Activated gamma-delta T cell treated with anti-CD3 and anti-CD28 coated beads, Interleukin-2, amount 50 U/mL, for 16 hours (primary cell): Measurements from ENCODE around the gene DIP2A.
"Not testable (repeated sequence)": the region's sequence is repeated elsewhere in the genome, so short reads cannot be mapped to it uniquely, and the experiment has no call there.

ENCODE experiments used
- DNase-seq: peaks from one replicate; pipeline ENCODE4 v3.0.0-alpha.2; 2020; ENCODE audit warnings: low read depth

The DIP2A gene

DNA sequence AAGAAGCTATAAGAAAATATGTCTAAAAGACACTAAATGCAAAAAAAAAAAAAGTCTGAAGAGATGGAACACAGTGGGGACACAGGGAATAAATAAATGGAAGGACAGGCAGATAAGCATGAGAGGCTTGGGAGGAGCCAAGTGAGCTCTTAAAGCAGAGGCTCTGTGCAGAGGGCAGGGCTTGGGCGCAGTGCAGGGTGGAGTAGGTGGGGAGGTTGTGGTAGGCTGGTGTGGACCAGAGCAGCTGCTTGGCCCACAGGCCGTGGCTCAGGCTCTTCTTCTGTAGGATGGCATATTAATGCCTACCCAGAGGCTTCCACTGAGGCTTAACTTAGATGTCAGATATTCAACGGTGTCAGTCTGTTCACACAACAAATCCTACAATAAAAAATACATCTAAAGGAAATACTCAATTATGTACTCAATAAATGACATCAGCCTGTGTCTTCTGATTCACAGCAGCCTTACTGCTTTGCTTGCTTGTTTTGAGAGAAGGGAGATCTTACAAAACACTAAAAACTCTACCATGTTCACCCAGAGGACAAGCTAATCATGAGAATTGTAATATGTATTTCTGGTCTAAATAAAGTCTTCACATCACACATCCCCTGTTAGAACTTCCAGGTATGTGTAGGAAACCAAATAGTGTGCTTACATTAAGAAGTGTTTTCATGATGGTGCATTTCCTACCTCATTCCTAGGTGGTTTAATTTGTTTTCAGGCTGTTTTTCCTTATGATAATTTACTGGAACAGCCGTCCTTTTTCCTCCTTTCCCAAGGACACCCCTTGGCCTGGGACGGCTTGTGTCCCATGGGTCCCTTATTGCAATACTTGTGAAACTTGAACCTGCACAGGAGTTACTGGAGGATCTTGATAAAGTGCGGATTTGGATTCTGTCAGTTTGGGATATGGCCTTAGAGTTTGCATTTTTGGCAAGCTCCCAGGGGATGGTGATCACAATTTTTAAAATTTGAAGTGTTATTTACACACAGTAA is 24.9 kb downstream of the DIP2A start:
- DNase-seq: no peak

DNA sequence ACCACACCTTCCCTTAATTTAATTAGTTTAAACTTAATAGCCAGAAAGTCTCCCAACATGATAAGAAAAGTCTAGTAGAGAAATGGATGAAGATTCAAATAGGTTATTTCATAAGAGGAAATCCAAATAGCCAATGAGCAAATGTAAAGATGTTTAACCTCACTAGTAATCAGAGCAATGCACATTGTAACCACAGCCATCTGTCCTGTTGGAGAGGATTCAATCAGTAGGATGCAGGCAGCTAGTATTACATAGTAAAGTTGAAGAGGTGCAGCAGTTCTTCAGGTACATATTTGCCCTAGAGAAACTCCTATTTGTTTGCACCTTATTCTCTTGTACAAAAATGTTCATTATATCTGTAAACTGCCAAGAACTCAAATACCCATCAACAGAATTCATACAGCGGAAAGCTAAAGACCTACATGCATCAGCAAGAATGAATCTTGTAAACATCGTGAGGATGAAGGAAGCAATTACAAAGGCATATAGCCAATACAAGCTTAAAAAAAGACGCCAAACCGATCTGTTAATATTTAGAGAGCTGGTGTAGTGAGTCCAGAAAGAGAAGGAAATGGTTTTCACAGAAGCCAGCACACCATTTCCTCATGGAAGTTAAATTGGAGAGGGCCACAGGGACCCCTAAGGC is 27.9 kb downstream of the DIP2A start:
- no peak for DNase-seq

DNA sequence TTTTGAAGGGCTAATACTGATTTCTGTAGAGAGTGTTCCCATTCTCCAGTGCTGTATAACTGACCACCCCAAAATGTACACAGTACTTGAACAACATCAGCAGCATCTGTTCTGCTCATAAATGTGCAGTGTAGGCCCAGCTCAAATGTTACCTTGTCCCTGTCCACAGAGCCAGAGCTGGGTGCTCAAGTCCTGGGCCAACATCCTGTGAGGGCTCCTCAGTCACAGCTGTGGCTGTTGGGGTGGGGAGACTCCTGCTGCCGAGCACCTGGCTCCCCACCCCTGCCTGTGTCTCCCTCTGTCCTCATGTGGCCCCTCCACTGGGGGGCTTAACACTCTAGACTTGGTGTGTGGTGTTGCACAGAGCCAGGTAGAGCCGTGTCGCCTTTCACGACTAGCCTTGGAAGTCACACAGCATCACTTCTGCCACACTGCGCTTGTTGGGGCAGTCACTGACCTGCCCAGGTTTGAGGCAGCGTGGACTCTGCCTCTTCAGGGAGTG is 30.5 kb downstream of the DIP2A start:
- DNase-seq: no peak

DNA sequence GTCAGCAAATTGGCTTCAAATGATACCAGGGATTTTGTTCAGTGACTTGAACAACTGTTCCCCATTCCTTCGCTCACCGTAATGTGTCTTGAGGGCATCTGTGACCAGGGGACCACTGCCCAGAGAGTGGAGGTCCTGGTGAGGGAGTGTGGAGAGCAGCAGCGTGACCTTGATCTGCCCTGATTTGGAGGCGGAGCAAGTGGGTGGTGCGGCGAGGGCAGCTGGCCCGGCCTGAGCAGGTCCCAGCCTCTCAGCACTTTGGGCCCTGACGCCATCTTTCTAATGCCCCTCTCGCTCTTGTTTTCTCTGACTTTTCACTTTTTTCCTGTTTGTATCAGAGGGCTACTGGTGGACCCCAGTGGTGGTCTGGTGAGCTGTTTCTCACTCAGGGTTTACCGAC is 31.1 kb downstream of the DIP2A start:
- no peak for DNase-seq

DNA sequence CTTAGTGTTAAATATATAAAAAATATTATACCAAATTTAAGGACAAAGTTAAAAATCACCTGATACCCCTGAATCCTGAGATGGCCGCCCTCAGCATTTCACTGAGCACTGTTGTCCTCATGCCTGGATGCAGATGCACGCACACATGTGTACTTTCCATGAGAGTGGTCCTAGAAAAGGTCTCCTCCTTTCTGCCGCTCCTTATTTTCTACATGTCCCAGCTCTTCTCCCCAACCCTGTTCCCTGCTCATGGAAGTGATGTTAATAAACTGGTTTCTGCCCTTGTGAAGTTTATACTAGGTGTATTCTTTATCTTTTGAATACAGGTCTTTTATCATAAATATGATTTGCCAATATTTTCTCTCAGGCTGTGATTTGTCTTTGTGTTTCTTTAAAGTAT is 32.9 kb downstream of the DIP2A start:
- DNase-seq: no peak

DNA sequence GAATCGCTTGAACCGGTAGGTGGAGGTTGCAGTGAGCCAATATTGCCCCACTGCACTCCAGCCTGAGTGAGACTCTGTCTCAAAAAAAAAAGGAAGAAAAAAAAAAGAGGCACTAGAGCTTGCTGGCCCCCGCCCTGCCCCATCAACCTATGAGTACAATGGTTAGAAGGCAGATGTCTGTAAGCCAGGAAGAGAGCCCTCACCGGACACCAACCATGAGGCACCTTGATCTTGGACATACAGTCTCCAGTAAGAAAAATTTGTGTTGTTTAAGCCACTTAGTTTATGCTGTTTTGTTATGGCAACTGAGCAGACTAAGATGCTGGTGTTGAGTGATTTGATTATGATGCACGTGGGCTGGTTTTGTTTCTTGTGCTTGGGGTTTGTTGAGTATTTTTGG is 34.2 kb downstream of the DIP2A start:
- no peak for DNase-seq

DNA sequence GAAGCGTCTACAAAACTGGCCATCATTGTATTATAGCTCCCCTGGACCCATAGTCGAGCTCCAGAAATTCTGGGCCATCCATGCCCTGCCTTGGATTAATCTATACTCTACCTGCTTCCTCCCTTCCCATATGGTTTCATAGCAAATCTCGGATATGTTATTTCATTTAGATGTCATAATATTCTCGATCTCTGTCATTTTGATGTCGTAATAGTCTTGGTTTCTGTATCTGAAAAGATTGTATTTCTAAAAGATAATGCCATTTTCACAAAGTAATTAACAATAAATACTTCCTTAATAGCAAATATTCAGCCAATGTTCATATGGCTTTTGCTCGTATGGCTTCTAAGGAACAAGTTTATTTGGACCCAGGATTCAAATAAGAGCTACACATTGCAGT is 35.1 kb downstream of the DIP2A start:
- DNase-seq: no peak

DNA sequence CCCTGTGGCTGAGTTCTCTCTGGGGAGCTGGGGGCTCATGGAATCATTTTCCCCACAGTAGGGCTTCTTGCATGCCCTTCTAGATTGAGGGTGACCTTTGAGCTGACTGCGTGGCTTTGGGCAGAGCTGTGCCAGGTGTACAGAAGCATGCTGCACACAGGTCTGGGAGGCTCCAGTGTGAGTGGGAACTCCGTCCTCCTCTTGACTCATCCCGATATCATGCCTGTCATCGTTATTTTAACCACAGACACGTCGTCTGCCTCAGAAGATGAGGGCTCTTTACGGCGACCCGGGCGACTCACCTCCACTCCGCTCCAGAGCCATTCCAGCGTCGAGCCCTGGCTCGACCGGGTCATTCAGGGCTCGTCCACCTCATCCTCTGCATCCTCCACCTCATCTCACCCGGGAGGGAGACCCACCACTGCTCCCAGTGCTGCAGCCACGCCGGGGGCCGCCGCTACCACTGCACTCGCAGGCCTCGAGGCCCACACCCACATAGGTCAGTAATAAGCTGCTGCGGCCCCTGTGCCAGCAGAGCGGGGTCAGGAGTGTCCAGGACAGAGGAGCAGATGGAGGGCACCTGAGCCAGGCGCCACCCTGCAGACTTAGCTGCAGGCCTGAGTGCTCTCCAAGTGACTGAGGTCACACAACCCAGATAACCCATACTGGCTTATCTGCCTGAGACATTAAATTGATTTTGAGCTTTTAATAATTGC is 39.8 kb downstream of the DIP2A start:
- no peak for DNase-seq

DNA sequence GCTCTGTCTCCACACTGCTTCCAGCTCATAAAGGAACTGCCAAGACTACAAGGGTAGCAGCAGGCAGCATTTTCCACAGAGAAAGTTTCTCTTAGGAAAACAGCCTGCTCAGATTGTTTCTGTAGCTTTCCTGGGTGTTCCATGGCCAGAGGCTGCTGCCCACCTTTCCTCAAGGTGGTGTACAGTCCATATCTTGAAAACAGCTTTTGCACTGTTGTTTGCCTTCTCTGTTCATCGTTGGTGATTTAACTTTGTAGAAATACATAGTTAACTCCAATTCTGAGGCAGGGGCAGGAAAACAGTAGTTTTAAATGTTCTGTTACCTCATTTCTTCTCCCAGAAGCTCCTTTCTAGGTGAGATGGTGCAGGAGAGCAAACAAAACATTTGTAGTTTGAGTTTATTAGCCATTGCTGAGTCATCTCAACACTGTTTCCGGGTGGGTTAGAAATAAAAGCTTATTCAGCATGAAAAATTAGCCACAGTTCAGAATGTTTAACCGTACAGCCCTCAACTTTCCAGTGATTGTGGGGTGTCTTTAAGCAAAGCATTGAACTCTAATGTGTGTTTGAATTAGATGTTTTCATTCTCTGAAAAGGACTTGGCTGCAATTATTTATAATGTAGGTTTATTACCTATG is 41.7 kb downstream of the DIP2A start:
- no peak for DNase-seq

DNA sequence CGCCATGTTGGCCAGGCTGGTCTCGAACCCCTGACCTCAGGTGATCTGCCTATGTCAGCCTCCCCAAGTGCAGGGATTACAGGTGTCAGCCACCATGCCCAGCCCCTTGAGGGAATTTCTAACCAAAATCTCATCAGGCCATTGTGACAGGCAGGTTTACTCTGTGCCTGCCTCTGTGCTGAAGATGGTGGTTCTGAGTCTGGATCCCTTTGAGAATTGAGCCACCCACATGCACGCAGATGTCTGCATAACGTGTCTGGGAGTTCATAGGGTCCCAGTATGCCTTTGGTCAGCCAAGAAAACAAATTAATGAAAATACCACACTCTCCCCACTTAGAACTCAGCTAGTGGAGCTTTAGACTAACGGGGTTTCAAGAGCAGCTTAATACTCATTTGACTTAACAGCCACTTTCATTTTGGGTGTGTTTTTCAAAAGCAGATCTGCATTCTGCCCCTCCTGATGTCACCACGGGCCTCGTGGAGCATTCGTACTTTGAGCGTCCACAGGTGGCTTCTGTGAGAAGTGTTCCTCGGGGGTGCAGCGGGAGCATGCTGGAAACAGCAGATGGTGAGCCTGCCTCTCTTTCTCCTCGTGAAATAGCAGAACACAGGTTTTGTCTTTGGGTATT is 45.3 kb downstream of the DIP2A start:
- no peak for DNase-seq

DNA sequence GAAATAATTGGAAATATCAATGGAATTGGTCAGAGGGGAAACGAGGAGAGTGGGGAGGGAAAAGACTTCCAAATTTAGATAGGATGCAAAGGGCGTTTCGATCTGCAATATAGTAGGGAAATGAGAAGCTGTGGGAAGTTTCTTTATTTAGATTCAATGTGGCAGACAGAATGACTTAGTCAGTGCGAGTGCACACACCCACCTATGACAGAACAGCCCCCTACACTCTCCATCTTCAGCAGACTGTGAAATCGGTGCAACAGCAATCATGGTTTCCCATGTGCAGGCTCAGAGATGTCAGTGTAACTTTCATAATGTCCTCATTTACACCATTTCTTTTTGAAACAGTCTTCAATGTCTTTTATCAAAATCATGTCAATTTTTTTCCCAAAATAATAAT is 46.0 kb downstream of the DIP2A start:
- DNase-seq: no peak

DNA sequence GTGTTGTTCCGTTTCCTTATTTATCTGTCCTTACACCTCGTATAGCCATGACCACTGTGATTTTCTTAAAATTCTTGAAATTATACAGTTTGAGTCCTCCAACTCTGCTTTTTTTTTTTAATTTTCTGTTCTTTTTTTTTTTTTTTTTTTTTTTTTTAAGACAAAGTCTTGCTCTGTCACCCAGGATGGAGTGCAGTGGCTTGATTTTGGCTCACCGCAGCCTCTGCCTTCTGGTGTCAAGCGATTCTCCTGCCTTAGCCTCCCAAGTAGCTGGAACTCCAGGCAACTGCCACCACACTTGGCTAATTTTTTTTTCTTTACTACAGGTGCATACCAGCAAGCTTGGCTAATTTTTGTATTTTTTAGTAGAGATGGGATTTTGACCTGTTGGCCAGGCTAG is 48.9 kb downstream of the DIP2A start:
- no peak for DNase-seq

DNA sequence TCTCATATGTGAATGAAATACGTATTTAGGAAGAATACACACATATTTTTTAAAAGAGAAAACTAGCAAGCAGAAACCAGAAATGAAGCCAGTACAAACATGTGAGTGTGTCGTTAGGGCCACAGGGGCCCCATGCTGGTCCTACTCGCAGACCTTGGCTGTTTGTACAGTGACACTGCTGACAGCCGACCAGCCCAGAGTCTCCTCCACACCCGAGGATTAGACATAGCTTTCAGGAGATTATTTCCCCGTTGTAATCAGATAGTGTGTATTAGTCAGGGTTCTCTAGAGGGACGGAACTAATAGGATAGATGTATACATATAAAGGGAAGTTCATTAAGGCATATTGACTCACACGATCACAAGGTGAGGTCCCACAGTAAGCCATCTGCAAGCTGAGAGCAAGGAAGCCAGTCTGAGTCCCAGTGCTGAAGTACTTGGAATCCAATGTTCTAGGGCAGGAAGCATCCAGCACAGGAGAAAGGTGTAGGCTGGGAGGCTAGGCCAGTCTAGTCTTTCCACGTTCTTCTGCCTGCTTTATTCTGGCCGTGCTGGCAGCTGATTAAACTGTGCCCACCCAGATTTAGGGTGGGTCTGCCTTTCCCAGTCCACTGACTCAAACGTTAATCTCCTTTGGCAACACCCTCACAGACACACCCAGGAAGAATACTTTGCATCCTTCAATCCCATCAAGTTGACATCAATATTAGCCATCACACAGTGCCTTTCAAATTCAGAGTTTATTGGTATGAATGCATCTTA is 51.2 kb downstream of the DIP2A start:
- DNase-seq: no peak

DNA sequence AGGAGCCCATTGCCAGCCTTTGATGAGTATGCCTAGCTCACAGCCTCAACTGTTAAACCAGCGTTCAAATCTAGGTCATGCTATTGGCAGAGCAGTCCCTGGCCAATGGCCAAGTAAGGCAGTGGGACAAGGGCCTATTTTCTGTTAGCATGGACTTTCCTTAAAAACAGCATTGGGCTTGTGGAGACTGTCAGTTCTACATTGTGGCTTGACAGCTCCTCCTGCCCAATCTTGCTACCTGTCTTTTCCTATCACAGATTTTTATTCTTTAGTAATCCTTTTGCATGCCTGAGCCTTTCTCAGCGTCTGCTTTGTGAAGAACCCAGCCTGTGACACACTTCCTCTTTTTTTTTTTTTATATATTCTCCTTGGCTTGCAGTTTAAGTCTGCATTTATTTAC is 56.4 kb downstream of the DIP2A start:
- no peak for DNase-seq

DNA sequence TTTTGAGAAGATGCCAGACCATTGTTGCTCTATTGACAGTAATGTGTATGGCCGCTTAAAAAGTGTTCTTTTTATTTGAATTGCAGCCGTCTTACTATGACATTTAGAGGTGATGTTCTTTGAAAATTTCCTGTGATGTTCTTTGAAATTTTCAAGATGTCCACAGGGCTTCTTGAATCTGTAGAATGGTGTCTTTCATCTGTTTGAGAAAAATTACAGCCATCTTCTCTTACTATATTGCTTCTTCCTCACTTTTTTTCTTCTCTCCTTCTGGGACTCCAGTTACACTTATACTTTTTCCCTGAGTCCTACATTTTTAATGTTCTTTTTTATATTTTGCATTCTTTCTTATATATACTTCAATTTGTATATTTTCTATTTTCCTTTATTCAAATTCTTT is 57.4 kb downstream of the DIP2A start:
- no peak for DNase-seq

DNA sequence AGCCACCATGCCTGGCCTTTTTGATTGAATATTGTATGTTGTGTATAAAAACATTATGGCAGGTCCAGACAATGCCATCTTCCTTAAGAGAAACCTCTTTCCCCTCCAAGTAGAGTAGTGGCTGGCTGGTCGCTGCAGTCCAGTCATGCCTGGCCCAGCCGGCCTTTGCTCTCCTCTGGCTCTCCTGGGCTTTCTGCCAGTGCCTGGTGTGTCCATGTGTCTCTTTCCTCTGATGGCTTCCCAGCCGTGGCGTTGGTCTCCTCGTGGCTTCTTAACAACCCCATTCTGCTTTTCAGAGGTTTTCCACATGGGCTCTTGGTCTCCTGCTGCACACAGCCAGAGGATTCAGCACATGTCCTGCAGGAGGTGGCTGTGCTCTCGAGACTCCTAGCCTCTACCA is 58.7 kb downstream of the DIP2A start:
- no peak for DNase-seq

DNA sequence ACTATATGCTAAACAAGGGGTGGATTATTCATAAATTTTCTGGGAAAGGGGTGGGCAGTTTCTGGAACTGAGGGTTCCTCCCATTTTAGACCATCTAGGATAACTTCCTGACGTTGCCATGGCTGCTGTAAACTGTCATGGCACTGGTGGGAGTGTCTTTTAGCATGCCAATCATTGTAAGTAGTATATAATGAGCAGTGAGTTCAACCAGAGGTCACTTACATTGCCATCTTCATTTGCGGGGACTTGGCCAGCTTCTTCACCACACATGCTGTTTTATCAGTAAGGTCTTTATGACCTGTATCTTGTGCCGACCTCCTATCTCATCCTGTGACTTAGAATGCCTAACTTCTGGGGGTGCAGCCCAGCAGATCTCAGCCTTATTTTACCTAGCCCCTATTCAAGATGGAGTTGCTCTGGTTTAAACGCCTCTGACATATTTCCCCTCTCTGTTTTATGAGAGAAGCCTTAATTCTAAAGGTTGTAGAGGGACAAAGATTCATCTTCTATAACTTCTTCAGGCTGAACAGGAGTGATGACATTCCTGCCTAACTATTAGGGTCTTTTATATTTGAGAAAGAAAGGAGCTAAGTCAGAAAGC is 60.4 kb downstream of the DIP2A start:
- no peak for DNase-seq

DNA sequence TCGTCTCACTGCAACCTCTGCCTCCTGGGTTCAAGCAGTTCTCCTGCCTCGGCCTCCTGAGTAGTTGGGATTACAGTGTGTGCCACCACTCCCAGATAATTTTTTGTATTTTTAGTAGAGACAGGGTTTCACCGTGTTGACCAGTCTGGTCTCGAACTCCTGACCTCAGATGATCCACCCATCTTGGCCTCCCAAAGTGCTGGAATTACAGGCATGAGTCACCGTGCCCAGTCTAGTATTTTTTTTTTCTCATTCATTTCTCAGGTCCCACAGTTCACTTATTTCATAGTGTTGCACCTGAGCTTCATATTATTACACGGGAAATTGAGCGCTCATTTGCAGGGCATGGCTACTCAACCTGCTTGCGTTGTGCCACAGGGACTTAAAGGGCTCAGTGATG is 68.7 kb downstream of the DIP2A start:
- not testable (repeated sequence) for DNase-seq

DNA sequence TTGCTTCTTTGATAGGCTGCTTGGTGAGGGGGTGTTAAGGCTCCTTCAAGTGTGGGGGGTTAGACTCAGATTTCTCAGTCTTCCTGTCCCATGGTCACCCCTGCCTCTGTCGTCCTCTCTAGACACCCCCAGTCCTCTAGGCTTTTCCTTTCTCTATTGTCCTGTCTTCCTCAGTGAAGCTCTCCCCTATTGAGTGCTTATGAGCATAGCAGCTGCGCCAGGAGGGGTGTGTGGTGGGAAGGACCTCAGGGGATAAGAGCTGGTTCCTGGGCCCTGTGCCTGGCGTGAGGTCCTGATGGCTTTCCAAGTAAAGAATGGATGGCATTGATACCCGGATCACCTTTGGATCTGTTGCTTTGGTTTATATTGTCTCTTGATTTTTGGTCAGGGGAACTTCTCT is 69.1 kb downstream of the DIP2A start:
- DNase-seq: no peak

DNA sequence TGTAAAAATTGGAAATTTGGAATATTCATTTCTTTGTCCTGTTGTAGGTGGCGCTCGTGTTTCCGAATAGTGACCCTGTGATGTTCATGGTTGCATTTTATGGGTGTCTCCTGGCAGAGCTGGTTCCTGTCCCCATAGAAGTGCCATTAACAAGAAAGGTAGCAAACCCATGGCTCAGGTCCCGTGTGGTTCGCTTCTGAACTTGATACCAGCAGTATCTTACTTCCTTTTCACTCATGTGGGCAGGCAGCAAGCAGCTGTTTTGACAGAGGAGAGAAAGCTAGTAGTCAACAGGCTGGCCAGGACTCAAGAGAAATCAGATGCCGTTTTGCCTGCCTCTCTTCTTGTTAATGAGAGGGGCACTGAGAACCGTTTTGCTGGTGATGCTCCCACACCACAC is 73.4 kb downstream of the DIP2A start:
- DNase-seq: no peak

DNA sequence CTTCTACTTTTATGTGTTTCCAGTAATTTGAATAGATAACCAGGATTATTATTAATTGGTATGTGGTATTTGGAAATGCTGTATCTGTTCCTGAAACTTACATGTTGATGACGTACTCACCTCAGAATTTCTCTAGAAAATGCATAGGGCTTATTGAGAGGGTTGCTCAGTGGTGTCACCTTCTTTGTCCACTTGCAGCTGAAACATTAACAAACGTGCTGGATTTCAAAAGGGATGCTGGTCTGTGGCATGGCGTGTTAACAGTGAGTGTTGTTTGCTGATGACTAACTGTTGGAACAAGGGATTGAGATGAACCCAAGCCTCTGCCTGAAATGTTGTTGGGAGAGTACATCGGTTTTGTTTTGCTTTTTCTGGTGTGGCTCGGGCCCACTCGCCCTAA is 78.3 kb downstream of the DIP2A start:
- no peak for DNase-seq
